ENCODE data around the gene BABAM2. TPM values are rescaled to one million over a fixed set of nuclear protein-coding genes. Genes with fewer than 3 reads are reported as not detected.
"Not testable (repeated sequence)": the region's sequence is repeated elsewhere in the genome, so short reads cannot be mapped to it uniquely, and the experiment has no call there.

The BABAM2 gene
- total RNA-seq, 1 experiment from 2014 or later, result 46.1 TPM

DNA sequence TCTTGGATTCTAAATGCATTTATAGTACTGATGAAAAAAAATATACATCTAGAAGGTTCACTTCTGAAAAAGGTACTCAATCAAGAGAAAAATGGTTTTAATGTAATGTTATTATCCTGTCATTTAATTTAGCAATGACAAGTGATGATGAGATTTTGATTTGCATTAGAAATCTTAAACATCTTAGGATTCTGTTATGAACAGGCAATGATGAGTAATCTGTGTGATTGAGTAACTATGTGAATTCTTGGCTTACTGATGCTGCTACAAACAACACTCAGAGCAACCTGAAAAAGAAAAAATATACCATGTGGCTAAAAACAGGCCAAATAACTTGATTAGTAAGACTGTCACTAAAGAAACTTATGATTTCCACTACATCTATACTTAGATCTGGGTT, 30.4 kb upstream of the BABAM2 start:
- ChIA-PET POLR2A (ENCODE audit: unreplicated experiment) (no interaction called here), CTCF (interaction anchor here (0.6 kb wide), 1 partner anchor 237 kb away, joined by 3 read pairs; no protein-coding TSS in a partner anchor)
- H3K4me1 ChIP-seq (replicated peaks; ENCODE audit: insufficient read depth), result peaks cover 47% of the 10 kb centered on the region
- no peaks in the 10 kb centered on the region for H4K20me1 ChIP-seq (ENCODE audit: insufficient read depth)
- H3K79me2 ChIP-seq (ENCODE audit: low read depth), result no peaks in the 10 kb centered on the region
- no peaks in the 10 kb centered on the region for H3K27me3 ChIP-seq (ENCODE audit: insufficient read depth, low read depth)
- DNase-seq, result peak in 1 of 2 experiments; percentile 79
- intact Hi-C loops (cut with micrococcal nuclease; ENCODE audit: unreplicated experiment), result no loop called here
- no peaks in the 10 kb centered on the region for H3K36me3 ChIP-seq (ENCODE audit: low read depth)
- no TSS peak for BruUV-seq (replicated peaks)
- peaks cover 3% of the 10 kb centered on the region; the same call in 1 of the 2 replicates for H3K9me3 ChIP-seq (ENCODE audit: insufficient read depth, low read depth)
- H3K27ac ChIP-seq, result peak overlapping the region; percentile 36
- H3K4me2 ChIP-seq, result 0 out of 2 replicates have a peak overlapping the region, but pooled peaks have one; percentile 25
- no peak overlapping the region for H2AFZ ChIP-seq
- no peaks in the 10 kb centered on the region for H3K9me2 ChIP-seq (ENCODE audit: insufficient read depth)
- TF ChIP-seq EZH2 (IDR thresholded peaks at IDR 0.05; ENCODE audit: low read depth) (no peak), CTCF (conservative IDR thresholded peaks at IDR 0.05) (no peak)
- H3K4me3 ChIP-seq, result no peak overlapping the region
- H3F3A ChIP-seq (ENCODE audit: insufficient read depth, low read depth), result peaks cover 29% of the 10 kb centered on the region

DNA sequence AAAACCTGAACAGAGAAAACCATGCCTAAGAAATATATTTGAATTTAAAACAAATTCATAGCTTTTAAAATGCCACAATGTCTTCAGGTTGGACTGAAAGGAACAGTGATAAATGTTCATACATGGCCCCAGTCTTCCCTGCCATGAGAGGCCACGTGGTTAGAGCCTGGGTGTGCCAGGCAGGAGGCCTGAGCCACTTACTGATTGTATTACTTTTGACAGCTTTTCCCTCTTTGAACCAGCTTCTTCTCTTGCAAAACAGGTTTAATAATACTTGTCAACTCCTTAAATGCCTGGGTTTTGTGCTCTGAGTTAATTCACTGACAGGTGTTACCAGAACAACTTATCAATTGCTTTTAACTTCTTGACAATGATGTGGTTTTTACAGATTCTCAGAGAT, 27.4 kb upstream of the BABAM2 start:
- Histone ChIP-seq H3K9me2 (ENCODE audit: insufficient read depth) (no peaks in the 10 kb centered on the region), H3K4me2 (no peak overlapping the region), H3K27me3 (ENCODE audit: insufficient read depth, low read depth) (no peaks in the 10 kb centered on the region), H3K9me3 (ENCODE audit: insufficient read depth, low read depth) (peaks cover 3% of the 10 kb centered on the region; the same call in 1 of the 2 replicates), H3K36me3 (ENCODE audit: low read depth) (no peaks in the 10 kb centered on the region), H3K79me2 (ENCODE audit: low read depth) (no peaks in the 10 kb centered on the region), H2AFZ (no peak overlapping the region), H3K4me1 (replicated peaks; ENCODE audit: insufficient read depth) (peaks cover 24% of the 10 kb centered on the region), H3K27ac (no peak overlapping the region), H3K4me3 (no peak overlapping the region), H3F3A (ENCODE audit: insufficient read depth, low read depth) (peaks cover 8% of the 10 kb centered on the region; the same call in 1 of the 2 replicates), H4K20me1 (ENCODE audit: insufficient read depth) (no peaks in the 10 kb centered on the region)
- intact Hi-C loops (cut with micrococcal nuclease; ENCODE audit: unreplicated experiment), result no loop called here
- ChIA-PET CTCF (no interaction called here), POLR2A (ENCODE audit: unreplicated experiment) (interaction anchor here (0.7 kb wide), 1 partner anchor 128 kb away, joined by 3 read pairs; no protein-coding TSS in a partner anchor)
- no peak for TF ChIP-seq EZH2 (IDR thresholded peaks at IDR 0.05; ENCODE audit: low read depth)
- no TSS peak for BruUV-seq (replicated peaks)
- no peak for DNase-seq

DNA sequence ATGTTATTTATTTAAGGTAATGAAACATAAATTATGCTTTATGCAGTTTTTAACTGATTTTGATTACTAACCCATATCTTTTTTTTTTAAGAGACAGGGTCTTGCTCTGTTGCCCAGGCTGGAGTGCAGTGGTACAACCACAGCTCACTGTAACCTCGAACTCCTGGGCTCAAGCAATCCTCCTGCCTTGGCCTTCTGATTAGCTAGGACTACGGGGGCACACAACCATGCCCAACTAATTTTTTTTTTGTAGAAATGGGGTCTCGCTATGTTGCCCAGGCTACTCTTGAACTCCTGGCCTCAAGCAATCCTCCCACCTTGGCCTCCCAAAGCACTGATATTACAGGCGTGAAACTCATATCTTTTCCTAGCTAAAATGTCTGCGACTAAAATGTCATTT, 26.6 kb upstream of the BABAM2 start:
- peaks cover 24% of the 10 kb centered on the region for H3K4me1 ChIP-seq (replicated peaks; ENCODE audit: insufficient read depth)
- BruUV-seq (replicated peaks); H3K9me2 ChIP-seq (ENCODE audit: insufficient read depth); H3F3A ChIP-seq (ENCODE audit: insufficient read depth, low read depth); POLR2A ChIA-PET (ENCODE audit: unreplicated experiment); H3K4me3 ChIP-seq; H3K4me2 ChIP-seq; H3K27ac ChIP-seq; CTCF ChIA-PET; H3K79me2 ChIP-seq (ENCODE audit: low read depth); H3K36me3 ChIP-seq (ENCODE audit: low read depth); intact Hi-C loops (cut with micrococcal nuclease; ENCODE audit: unreplicated experiment); H3K27me3 ChIP-seq (ENCODE audit: insufficient read depth, low read depth); H4K20me1 ChIP-seq (ENCODE audit: insufficient read depth); H2AFZ ChIP-seq; H3K9me3 ChIP-seq (ENCODE audit: insufficient read depth, low read depth); DNase-seq: not testable (repeated sequence)

- Histone ChIP-seq H3F3A (ENCODE audit: insufficient read depth, low read depth) (no peaks in the 10 kb centered on the region; the same call in 1 of the 2 replicates), H3K4me2 (no peak overlapping the region), H3K79me2 (ENCODE audit: low read depth) (no peaks in the 10 kb centered on the region), H2AFZ (no peak overlapping the region), H4K20me1 (ENCODE audit: insufficient read depth) (no peaks in the 10 kb centered on the region), H3K27me3 (ENCODE audit: insufficient read depth, low read depth) (no peaks in the 10 kb centered on the region), H3K4me1 (replicated peaks; ENCODE audit: insufficient read depth) (peaks cover 10% of the 10 kb centered on the region), H3K27ac (no peak overlapping the region), H3K9me2 (ENCODE audit: insufficient read depth) (no peaks in the 10 kb centered on the region), H3K36me3 (ENCODE audit: low read depth) (no peaks in the 10 kb centered on the region), H3K4me3 (no peak overlapping the region), H3K9me3 (ENCODE audit: insufficient read depth, low read depth) (no peaks in the 10 kb centered on the region)
- DNase-seq, result no peak
- CTCF ChIA-PET, result no interaction called here
- intact Hi-C loops (cut with micrococcal nuclease; ENCODE audit: unreplicated experiment), result no loop called here
- TF ChIP-seq EZH2 (IDR thresholded peaks at IDR 0.05; ENCODE audit: low read depth) (no peak), CTCF (conservative IDR thresholded peaks at IDR 0.05) (no peak)
- POLR2A ChIA-PET (ENCODE audit: unreplicated experiment), result no interaction called here
- no TSS peak for BruUV-seq (replicated peaks)
Measured at GRCh38 chr2:27866237-27866636, 24.3 kb upstream of the BABAM2 start.
